GM21529 (cell line): ENCODE measurements around the gene DMPK.

ENCODE experiments used
- ATAC-seq: cut with Tn5 transposase; IDR thresholded peaks from one replicate; pipeline ENCODE4 v1.9.1; 2021; ENCODE audit not compliant: unreplicated experiment

Gene DMPK

DNA sequence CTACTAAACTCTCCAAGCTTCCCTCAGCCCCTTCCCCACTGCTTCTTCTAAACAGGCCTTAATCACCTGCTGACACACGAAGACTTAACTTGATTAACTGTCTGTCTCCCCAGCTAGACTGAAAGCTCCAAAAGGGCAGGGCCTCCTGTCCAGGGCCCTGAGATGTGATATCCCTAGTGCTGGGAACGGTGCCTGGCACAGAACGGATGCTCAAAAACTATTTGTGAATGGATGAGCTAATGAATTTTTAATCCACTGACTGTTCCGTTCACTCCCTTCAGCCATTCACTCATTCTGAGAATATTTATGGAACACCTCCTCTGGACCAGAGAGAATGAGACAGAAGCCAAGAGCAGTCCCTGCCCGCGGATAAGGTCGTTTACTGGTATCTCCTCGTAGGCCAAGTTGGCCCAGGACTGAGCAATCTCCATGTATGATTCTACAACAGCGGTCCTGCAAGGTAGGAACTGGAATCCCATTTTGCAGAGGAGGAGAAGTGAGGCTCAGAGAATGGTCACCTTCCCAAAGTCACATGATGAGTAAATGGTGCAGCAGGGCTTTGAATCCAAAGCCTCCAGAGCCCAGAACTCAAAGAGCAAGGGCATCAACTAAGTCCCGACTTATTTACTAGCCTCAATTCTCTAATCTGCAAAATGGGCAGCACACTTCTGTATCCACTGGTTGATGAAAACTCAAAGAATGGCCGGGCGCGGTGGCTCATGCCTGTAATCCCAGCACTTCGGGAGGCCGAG is 6.9 kb upstream of the DMPK start:
- ATAC-seq: no peak

DNA sequence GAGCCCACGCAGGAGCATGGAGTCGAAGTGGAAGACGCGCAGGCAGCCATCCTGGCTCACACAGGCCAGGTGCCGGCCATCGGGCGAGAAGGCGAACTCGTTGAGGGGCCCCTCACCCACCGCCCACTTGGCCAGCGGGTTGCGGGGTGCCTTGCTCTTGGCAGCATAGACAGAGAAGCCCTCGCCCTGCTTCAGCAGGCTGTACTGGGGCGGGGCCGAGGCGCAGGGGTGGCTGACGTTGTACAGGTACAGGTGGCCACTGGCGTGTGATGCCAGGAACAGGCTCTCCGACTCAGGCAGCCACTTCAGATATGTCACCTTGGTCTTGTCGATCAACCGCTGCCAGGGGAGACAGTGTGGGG is 4.2 kb upstream of the DMPK start:
- ATAC-seq: no peak

DNA sequence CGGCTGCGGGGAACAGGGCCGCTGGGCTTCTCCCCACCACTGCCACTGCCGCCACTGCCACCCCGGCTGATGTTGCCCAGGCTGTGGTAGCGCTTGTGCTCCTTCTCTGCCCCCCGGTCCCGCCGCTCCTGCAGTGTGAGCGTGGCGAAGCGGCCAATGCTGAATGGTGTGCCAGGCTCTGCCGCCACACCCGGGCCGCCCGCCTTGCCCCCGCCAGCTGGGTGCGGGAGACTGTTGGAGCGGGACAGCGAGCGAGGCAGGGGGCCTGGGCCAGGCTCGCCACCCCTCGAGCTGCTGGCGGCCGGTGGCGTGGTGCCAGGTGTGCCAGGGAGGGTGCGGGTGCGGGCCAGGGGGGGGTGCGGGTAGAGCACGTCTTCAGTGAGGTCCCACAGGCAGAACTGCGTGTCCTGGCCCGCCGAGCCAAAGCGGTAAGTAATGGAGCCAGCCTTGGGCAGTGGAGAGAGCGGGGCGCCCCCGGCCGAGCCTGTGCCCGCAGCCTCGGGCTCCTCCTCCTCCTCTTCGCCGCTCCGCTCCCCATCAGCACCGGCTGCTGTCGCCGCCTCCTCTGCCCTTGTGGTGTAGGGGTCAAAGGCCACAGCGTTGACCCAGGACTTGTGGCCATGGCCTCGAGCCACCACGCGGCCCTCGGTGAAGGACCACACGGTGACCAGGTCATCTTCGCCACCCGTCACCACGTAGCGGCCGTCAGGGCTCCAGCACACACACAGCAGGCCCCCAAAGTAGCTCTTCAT is 3.7 kb upstream of the DMPK start:
- no peak for ATAC-seq

GRCh38 chr19:45785097-45785496 is 2.8 kb upstream of the DMPK start:
- ATAC-seq: no peak

DNA sequence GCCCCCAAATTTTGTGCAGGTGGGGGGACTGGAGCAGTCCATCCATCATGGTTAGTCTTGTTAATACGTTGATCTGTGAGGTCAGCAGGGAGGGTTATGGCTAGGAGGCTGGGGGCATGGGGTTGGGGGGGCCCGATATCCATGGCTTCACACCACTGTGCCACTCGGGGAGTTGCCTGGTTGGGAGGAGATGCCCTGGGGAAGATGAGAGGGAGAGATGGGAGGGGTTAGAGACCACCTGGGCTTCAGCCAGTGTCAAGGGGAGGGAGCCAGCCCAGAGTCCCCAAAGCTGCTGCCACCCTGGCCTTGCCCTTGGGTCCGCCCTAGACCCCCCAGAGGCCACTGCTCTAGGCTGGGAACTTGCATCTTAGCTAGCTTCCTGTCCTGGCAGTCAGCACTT is 1.8 kb upstream of the DMPK start:
- no peak for ATAC-seq

GRCh38 chr19:45782820-45783785 is 813 bp upstream of the DMPK start:
- no peak for ATAC-seq

- ATAC-seq: no peak
Measured at GRCh38 chr19:45781214-45782161, 802 bp downstream of the DMPK start.

DNA sequence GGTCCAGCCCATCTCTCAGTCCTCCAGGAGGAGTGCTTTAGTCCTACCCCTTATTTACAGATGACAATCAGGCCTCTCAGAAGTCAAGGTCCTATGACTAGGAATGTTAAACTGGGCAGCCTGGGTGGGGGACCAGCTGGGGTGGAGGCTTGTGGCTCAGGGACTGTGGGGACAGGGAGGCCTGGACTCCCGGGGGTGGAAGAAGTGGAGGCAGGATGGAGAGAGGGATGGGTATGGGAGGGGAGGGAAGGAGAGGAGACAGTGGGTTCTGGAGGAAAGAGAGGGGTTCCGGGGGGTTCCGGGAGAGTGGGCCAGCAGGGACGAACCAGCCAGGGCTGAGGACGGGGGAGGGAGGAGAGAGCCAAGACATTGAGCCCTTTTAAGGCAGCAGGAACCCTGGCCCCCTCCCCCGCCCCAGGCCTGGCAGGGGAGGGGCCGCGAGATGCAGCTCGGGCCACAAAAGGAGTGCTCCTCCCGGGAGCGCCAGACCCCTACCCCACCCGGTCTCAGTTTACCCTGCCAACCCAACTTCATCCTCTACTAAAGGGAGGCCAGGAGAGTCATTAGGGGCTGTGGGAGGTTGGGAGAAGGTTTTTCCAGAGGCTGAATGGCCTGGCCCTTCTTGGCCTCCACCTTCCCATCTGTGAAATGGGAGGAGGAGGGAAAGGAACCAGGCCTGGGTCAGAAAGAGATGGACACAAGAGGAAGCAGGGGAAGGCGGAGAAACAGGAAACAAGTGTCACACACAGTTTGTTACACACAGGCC is 1.7 kb downstream of the DMPK start:
- no peak for ATAC-seq

GRCh38 chr19:45780146-45780447 is 2.2 kb downstream of the DMPK start:
- no peak for ATAC-seq

- no peak for ATAC-seq
Measured at GRCh38 chr19:45779231-45780145, 2.8 kb downstream of the DMPK start.

DNA sequence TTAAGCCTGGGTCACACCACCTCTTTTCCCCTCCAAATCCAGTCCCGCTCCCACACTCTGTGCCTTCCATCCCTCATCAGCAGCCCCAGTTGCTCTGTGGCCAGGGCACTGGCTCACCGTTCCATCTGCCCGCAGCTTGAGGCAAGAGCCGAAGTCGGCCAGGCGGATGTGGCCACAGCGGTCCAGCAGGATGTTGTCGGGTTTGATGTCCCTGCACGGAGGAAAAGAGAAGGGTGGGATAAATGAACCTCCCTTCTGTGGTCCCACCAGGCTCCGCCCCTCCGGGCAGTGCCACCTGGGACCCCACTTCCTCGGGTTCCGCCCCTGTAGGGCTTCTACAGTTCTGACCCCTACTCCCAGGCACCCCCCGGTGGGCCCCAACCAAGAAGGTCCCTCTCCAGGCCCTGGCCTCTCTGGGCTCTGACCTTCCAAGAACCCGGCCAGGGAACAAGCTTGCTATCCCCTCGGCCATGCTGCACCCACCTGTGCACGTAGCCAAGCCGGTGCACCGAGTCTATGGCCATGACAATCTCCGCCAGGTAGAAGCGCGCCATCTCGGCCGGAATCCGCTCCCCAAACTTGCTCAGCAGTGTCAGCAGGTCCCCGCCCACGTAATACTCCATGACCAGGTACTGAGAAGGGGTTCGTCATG is 4.2 kb downstream of the DMPK start:
- ATAC-seq: no peak

DNA sequence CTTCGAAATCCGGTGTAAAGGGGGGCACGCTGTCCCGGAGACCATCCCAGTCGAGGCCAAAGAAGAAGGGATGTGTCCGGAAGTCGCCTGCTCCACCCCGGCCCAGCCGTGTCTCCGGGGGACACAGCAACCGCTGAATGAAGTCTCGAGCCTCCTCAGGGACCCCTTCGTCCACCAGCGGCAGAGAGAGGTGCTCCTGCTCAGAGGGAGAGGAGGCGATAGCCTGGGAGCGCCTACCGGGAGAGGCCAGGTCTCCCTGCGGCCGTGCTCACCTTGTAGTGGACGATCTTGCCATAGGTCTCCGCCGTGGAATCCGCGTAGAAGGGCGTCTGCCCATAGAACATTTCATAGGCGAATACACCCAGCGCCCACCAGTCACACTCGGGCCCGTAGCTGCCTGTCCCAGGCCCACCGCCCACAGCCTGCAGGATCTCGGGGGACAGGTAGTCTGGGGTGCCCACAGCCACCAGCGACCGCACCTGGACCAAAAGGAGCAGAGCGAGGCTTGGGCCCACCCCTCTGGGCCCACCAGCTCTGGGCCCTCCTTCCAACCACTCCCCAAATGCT is 4.8 kb downstream of the DMPK start:
- no peak for ATAC-seq

DNA sequence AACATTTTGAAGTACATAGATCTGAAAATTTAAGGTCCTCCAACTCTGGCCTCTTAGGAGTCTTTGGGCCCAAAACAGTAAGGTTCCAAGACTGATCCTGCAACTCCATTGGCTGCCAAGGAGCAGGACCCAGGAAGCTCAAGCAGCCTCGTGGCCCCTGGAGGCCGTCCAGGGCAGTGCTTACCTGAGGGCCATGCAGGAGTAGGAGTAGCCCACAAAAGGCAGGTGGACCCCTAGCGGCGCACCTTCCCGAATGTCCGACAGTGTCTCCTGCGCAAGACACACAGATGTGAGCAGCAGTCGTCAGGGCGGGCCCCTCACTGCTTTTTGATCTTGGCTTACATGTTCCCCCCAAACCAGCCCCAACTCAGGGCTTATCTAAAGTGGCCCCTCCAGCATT is 7.5 kb downstream of the DMPK start:
- no peak for ATAC-seq

GRCh38 chr19:45773384-45773783 is 8.9 kb downstream of the DMPK start:
- ATAC-seq: no peak

GRCh38 chr19:45772912-45773311 is 9.4 kb downstream of the DMPK start:
- no peak for ATAC-seq

DNA sequence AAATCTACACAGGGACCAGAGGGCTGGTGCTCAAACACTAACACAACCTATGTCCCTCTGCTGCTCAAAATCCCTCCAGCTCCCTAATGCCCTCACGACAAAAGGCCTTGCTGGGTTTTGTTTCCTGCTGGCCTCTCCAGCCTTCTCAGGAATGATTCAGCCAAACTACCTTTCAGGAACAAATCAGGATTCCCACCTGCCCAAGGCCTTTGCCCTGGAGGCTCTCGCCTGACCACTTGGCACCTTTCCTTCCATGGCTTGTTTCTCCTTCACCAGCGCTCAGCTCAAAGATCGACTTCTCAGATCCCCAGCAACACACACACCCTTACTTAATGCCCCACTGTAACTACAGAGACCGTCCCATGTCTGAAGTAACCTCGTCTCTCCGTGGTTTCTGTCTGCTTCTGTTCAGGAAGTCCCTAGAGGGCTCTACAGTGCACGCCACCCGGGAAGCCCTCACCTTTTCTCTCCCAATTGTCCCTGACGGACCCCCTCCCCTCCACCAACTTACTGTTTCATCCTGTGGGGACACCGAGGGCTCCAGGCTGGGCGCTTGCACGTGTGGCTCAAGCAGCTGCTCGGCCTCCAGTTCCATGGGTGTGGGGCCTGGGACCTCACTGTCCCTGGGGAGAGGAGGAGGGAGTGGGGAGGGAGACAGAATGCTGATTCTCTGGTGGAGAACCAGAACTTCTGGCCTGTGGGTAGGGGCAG is 10.0 kb downstream of the DMPK start:
- no peak for ATAC-seq

- ATAC-seq: no peak
Measured at GRCh38 chr19:45771311-45771933, 10.9 kb downstream of the DMPK start.
